Activated CD8-positive, alpha-beta memory T cell treated with anti-CD3 and anti-CD28 coated beads, Interleukin-2, amount 50 U/mL, for 1 hour (primary cell): ENCODE measurements around the gene WARS2.

Experiments
- DNase-seq: peaks from one replicate; pipeline ENCODE4 v3.0.0-alpha.2; 2020; ENCODE audit errors: extremely low read depth

The WARS2 gene

DNA sequence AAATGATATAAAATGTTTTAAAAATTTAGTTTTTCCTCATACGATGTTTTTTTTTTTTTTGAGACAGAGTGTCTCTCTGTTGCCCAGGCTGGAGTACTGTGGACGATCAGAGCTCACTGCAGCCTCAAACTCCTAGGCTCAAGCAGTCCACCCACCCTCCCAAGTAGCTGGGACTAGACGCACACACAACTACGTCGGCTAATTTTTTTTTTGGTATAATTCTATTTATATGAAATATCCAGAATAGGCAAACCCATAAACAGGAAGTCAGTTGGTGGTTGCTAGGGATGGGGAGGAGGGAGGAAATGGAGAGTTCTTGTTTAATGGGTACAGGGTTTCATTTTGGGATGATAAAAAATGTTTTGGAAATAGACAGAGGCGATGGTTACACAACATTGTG is 56.5 kb downstream of the WARS2 start:
- DNase-seq: no peak

DNA sequence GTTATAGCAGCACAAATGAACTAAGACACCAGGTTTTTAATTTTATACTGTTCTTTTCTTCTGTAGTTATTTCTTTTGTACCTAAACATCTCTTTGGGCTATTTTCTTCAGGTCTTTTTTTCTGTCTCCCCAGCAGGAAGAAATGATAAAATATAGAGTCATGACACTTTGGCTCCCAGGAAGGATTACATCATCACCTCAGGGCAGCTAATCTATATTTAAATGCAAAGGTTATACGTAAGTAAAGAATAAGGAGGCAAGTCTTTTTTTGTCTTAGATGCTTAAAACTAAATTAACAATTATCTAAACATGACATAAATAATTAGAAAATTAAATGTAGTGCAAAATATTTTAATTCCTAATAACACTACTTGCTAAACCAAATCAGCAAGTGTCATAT is 57.0 kb downstream of the WARS2 start:
- DNase-seq: no peak

DNA sequence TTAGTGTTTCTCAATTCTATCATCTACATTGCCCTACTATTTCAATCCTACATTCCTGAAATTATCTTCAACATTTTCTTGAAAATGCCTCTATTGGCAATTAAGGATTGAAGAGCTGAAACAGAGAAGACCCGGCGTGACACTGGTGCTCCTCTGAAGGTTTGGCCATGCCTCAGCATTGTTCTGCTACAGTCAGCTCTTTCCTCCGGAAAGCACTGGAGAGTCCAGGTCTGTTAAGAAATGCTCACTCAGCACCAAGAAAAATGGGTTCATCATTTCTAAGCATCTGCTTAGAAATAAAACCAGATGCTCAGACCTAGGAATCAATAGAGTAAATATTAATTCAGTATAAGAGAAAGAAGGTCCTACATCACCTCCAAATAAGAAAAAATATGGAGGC is 58.8 kb downstream of the WARS2 start:
- DNase-seq: no peak

DNA sequence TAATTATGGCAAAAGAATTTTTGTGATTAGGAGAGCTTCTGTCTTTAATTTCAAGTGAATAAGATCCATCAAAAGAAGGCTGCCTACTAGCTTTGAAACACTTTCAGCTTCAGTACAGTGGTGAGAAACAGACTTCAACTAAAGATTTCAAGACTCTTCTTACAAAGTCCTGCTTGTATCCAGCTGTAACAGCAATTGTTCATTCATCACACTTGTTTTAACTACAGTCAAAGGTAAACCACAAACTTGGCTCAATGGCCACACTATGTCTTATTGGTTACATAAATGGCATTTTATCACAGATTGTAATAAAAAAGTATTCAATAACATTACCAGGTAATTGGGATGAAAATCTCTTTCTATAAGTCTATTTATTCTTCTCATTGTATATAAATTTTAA is 59.2 kb downstream of the WARS2 start:
- DNase-seq: no peak

DNA sequence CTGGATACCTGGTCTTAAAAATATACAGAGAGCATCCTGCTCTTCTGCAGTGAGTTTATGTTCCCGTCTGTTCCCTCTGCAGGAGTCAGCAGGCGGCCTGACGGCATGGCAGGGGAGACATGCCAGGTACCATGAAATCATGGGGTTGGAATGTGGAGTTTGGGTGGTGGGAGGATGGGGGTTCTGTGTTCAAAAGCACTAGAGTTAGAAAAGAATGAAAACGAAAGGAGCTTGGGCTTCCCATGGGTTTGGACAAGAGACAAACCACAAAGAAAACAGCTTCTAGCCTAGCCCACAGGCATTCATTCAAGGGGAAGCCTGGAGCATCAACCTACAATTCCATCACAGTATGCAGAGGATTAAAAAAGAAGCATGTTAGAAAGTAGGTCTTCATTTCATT is 59.9 kb downstream of the WARS2 start:
- no peak for DNase-seq

DNA sequence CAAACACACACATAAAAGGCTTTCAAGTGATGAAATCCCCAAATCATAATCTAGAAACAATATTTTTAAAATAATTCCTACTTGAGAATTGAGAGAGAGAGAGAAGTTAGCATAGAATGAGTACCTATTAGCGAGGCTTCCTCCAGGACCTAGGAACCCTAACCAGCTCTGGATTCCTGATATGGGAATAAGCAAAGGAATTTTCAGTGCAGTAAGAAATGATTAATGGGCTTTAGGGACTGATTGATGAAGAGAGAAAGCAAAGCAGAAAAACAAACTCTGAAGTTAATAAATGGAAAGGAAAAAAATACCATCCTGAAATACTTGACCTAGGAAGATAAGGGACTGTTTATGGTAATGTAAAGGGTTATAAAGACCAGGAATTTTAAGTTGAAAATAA is 60.6 kb downstream of the WARS2 start:
- no peak for DNase-seq

DNA sequence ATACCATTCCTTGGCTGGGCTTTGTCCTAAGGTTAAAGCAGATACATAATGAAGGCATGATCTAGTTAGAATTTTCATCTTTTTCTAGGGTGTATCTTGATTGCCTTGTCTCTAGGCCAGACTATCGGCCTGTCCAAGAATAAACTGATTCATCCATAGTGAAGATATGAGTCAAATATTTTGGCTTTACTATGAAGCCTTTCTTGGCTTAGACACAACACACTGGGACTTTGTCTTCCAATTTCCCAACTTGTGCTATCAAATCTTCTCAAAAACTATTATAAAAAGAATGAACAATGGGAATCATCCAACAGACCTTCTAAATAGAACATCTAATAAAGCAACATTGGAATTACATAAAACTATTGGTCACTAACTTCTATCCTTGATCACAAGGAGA is 64.8 kb downstream of the WARS2 start:
- DNase-seq: no peak

DNA sequence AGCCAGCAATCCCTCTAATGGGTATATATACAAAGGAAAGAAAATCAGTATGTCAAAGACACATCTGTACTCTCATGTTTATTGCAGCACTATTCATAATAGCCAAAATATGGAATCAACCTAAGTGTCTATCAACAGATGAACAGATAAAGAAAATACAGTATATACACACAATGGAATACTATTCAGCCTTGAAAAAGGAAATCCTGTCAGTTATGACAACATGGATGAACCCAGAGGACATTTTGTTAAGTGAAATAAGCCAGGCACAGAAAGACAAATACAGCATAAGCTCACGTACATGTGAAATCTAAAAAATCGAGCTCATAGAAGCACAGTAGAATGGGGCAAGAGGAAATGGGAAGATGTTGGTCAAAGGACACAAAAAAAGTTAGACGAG is 69.1 kb downstream of the WARS2 start:
- DNase-seq: no peak

DNA sequence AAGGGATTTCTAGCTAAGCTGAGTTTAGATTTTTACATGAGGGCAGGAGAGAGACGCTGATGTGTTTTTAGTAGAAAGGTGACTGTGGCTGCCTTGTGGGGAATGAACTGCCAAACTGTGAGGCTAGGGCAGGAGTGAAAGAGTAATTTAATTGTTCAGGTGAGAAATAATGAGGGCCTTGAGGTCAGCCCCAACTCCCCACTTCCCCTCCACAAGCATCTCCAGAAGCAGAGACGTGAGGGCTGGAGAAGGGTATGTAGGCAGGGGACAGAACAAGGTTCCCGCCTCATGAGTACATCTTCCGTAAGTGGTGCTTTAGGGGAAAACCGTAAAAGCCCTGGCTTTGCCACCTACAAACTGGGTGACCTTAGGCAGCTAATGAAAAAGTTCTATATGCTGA is 70.8 kb downstream of the WARS2 start:
- DNase-seq: no peak

DNA sequence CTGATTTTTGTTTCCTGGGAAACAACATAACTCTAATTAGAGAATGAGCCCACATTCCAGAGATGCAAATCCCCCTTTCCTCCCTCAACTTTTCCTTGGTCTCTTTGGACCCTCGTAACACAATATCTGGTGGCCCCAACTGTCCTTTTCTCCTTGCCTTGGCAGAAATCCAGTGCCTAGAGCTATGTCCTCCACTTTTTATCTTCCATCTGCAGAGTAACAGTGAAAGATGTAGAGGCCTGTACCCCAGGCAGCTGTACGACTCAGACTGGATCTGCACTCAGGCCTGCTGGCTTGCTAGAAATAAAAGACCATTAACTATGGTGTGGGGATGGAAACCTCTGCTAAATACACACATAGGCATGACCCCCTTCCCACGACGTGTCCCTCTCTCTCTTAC is 72.0 kb downstream of the WARS2 start:
- no peak for DNase-seq

DNA sequence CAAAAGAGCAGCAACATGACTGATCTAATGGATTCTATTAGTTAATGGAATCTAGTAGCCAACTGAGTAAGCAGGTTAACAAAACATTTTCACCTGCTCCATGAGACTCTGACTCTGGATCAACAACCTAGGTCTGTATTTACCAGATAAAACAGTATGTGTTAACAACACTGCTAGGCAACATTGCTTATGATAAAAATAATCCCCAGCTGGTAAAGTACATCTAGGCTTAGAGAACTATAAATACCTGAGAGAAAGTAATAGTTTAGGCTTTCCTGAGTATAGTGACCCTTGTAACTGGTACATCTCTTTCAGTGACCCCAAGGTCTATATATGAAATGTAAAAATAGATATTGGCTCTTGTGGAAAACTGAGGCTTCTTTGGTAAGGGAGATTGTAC is 78.8 kb downstream of the WARS2 start:
- DNase-seq: no peak

DNA sequence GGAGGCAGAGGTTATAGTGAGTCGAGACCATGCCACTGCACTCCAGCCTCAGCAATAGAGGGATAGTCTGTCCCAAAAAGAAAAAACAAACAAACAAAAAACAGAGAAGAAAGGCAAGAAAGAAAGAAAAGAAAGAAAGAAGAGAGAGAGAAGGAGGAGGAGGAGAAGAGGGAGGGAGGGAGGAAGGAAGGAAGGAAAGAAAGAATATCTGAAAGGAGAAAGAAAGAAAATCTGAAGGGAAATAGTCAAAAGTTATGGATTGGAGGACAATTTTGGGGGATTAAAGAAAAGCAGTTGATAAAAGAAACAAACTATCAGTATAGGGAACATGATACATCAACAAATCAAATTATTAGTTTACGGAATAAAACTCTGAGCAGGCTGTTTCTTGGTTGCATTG is 84.9 kb downstream of the WARS2 start:
- no peak for DNase-seq

DNA sequence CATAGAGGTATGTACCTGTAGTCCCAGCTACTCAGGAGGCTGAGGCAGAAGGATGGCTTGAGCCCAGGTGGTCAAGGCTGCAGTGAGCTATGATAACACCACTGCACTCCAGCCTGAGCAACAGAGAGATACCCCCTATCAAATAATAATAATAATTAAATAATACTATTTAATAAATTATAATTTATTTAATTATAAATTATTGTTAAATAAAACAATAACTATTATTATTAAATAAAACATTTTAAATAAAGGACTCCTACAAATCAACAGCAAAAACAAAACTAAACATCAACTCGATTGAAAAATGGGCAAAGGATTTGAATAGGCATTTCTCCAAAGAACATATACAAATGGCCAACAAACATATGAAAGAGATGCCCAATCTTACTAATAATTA is 86.5 kb downstream of the WARS2 start:
- no peak for DNase-seq

DNA sequence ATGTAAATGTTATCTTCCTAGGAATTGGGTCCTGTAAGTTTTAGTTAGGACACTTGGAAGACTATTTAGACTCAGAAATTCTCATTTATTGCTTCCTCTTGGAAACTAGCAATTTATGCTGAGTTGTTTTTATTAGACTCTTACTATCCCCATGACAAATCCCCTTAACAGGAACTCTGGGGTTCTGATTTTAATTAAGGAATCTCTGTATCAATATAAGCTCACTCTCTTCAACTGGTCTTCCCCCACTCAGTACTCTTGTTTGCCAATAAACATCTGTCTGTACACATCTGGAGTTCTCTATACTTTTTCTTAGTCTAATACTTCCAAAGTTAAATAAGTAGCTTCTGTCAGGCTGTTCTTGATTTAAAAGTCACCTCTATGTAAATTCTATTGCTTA is 88.2 kb downstream of the WARS2 start:
- no peak for DNase-seq

DNA sequence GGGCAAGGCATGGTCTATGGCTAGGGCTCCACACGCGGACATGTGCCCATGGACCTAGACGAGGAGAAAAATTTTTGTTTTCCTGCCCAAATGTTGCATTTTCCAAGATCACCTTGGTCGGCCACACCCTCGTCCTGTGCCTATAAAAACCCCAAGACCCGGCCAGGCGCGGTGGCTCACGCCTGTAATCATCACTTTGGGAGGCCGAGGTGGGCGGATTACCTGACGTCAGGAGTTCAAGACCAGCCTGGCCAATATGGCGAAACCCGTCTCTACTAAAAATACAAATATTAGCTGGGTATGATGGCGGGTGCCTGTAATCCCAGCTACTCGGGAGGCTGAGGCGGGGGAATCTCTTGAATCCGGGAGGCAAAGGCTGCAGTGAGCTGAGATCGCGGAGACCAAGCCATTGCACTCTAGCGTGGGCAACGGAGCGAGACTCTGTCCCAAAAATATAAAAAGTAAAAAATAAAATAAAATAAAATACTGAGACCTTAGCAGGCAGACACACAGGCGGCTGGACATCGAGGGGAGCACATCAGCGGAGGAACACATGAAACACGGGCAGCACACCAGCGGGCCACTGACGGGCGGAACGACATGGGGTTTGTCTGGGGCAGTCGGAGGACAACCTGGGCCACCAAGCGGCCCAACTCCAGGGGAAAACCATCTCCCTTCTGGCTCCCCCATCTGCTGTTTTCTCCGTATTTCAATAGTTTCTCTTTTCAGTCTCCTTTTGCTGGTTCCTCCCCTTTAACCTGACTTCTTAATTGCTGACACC is 91.6 kb downstream of the WARS2 start:
- no peak for DNase-seq

DNA sequence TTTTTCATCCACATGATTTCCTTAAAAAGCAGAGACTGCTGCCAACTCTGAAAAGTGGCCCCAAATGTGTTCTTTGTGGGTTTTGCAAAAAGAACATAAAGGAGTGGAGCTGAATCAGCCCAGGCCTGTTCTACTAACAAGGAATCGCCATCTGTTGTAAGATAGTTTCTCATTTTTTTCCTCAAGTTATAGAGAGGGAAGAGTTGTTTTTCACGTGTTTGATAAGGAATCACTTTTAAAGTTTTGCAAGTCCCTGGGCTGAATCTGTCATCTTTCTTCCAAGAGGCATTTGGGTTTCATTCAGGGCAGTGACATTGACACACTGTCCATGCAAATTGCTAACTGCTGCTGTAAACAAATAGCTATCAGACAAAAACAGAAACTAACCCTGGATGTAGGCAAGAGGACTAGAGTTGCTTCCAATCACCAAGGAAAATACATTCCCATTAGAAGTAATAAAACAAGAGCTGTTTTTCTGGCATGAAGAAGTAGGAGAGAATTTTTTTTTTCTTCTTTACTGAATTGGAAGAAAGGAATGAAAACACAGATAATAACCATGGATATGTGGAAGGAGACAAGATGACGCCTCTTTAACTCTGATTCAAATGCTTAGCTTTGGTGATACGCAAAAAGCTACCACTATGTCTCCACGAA is 93.5 kb downstream of the WARS2 start:
- no peak for DNase-seq

DNA sequence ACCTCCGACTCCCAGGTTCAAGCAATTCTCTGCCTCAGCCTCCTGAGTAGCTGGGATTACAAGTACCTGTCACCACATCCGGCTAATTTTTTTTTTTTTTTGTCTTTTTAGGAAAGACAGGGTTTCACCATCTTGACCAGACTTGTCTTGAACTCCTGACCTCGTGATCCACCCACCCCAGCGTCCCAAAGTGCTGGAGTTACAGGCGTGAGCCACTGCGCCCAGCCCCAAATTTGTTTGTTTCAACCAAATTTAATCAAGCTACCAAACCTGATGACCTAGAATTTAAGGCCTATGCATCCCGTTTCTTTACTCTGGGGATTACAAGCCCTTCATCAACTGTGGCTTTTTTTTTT is 94.0 kb downstream of the WARS2 start:
- no peak for DNase-seq

DNA sequence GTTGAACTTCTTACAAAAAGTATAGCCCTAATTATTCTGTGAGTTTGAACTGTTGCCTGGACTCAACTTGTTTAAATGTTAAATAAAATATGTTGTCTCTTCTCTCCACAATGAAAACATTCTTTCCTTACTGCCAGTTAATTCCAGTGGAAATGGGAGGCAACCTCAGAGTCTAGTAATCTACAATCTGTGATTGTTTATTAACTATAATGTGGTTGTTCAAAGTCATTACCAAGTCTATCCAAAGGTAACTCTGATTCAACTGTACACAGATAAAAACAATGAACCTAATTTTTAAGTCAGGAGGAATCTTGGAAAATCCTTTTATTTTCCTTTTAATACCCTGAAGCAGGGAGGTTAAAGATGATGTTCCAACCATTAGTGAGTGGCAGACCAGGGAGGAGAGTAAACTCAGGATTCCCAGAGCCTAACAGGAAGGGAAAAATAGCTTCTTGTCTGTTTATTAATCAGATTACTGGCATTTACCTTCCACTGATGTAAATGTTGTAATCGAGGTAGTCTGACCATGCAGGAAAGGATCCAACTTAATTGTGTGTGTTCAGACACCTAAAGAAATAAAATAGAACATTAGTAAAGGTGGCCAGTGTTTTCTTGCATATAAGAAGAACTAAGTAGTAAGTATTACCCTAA is 95.2 kb downstream of the WARS2 start:
- DNase-seq: no peak

DNA sequence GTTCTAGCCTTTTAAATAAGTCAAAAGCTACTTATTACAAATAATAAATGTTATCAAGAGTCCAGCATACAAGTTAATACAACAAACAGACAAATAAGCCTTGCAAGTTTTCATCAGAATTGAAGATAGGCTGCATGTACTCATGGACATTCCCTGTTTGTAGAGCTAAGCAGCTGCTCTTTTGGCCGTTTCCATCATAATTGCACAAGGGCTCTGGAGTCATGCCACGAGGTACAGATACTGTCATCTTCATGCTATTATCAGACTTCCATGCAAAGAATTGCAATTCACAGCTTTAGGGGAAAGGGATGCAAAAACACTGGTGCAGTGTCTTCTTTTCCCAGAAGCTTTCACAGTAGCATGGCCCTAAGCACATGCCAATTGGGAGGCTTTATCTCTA is 99.5 kb downstream of the WARS2 start:
- DNase-seq: no peak

DNA sequence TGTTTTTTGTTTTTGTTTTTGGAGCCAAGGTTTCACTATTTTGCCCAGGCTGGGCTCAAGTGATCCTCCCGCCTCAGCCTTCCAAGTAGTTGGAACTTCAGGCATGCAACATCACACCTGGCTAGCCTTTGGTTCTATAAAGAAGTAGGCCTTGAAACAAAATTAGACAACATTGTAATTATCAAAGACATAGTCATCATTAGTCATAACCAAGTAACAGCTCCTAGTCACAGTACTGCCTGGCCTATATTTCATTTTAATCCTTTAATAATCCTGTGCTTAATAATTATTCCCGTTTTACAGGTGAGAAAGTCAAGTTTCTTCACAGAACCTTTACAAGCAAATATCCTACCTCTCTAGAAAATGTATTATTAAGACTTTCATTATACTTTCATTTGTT is 100.0 kb downstream of the WARS2 start:
- no peak for DNase-seq

DNA sequence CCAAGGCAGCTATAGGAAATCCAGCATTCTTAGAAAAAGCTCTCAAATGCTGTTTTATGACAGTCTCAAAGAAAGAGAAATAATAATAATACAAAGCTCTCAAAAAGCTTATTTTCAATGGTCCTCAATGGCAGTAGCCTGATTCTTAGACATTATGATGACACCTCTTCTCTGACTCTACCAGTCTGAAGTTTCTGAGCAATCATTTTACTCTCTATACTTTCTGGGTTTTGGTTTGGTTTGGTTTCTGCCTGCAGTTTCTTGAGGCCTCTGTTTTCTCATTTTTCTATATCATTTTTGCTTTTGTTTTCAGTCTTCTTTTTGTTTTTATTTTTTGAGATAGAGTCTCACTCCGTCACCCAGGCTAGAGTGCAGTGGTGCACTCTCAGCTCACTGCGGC is 102.1 kb downstream of the WARS2 start:
- no peak for DNase-seq

DNA sequence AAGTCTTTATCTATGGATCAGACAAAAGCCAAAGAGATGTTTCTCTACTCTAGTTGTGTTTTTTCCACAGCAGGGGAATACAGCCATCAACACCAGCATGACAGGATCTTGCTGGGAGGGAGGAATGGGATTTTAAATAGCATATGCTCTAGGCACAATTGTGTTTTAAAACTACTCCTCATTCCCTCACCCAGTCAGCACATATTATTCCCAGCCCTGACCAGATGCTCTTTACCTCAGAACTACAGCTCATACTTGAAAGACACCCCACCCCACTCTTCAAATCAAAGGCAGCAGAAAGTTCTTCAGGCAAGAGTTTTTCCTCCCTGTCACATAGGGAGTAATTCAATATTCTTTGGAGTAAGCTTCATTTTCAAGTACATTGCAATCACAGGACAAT is 106.1 kb downstream of the WARS2 start:
- no peak for DNase-seq

DNA sequence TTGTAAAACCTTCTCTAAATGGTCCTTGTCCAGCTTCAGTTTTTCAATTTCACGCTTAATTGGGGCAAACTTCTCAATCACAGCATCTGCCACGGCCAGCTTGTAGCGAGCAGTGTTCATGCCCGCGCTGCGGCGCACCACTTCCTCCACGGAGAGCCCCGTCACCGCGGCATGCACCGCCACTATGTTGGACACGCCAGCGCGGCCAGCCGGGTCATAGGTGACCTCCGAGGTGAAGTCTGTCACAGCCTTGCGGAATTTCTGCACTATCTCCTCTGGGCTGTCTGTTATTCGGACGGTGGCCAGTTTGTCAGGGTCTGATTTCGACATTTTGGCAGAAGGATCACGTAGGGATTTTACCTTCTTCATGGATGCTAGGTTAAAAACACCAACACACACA is 107.5 kb downstream of the WARS2 start:
- DNase-seq: no peak
